Peyer's patch (tissue), 4 donors: ENCODE data around the gene LRRC25. TPM values are rescaled to one million over a fixed set of nuclear protein-coding genes. Genes with fewer than 3 reads are reported as not detected.

Source experiments
- DNase-seq, 3 donors: peaks; one replicate each; pipeline ENCODE4 v3.0.0-alpha.2; 2017 to 2019
- H3K27ac ChIP-seq, 4 donors: fragments of 200-600 bp; sonication (generic); one replicate each; pipeline ENCODE4 v1.5.1; 2016 to 2019
- H3K27me3 ChIP-seq, 2 donors: fragments of 200-600 bp; sonication (generic); one replicate each; pipeline ENCODE4 v1.5.1; 2019
- H3K36me3 ChIP-seq, 3 donors: fragments of 200-600 bp; sonication (generic); one replicate each; pipeline ENCODE4 v1.5.1; 2016 to 2019
- H3K4me1 ChIP-seq, 4 donors: fragments of 200-600 bp; sonication (generic); one replicate each; pipeline ENCODE4 v1.5.1; 2016 to 2019
- H3K4me3 ChIP-seq, 4 donors: fragments of 200-600 bp; sonication (generic); 1 replicate in 3 of 4; 2 replicates in 1 of 4; pipeline ENCODE4 v1.5.1; 2016 to 2019; ENCODE audit warnings: mild to moderate bottlenecking in 1 of 4
- H3K9me3 ChIP-seq, 4 donors: fragments of 200-600 bp; sonication (generic); one replicate each; pipeline ENCODE4 v1.5.1; 2016 to 2019; ENCODE audit warnings: mild to moderate bottlenecking in 1 of 4
- CTCF ChIP-seq, 6 experiments: fragments of 450-650 bp in 4 of 6; fragments of 200-600 bp in 2 of 6; sonication (generic) in 1 of 6; IDR thresholded peaks; one replicate each; pipeline ENCODE4 v1.5.1; 2017 to 2019; ENCODE audit warnings: antibody characterized with exemption in 6 of 6, mild to moderate bottlenecking in 3 of 6, moderate library complexity in 1 of 6
- POLR2A ChIP-seq, 2 donors: fragments of 450-650 bp; IDR thresholded peaks; one replicate each; pipeline ENCODE4 v1.5.1; 2017; ENCODE audit warnings: antibody characterized with exemption in 2 of 2, mild to moderate bottlenecking in 2 of 2, moderate library complexity in 2 of 2
- total RNA-seq, 4 donors: library from RNA; depleted of rRNA; stranded (reverse); fragments of >200 nt; gene quantifications; one replicate each; pipeline ENCODE4 v1.1.0, GENCODE V29; 2016

Gene LRRC25
- total RNA-seq, 4 donors from 2014 or later: 2.5 to 4.2 (median 3.6) TPM

GRCh38 chr19:18380843-18381242 lies 16.6 kb downstream of the LRRC25 start:
- Histone ChIP-seq H3K27me3 (no peaks in the 10 kb centered on the region), H3K27ac (peak overlapping the region in 3 of 4 donors; percentile 65 to 71 (median 71)), H3K4me1 (peaks cover 0 to 21% (median 7%) of the 10 kb centered on the region in 4 donors), H3K9me3 (no peaks in the 10 kb centered on the region), H3K4me3 (no peak overlapping the region), H3K36me3 (no peaks in the 10 kb centered on the region)
- TF ChIP-seq POLR2A (IDR thresholded peaks at IDR 0.05) (no peak), CTCF (IDR thresholded peaks at IDR 0.05) (no peak)
- DNase-seq: no peak

DNA sequence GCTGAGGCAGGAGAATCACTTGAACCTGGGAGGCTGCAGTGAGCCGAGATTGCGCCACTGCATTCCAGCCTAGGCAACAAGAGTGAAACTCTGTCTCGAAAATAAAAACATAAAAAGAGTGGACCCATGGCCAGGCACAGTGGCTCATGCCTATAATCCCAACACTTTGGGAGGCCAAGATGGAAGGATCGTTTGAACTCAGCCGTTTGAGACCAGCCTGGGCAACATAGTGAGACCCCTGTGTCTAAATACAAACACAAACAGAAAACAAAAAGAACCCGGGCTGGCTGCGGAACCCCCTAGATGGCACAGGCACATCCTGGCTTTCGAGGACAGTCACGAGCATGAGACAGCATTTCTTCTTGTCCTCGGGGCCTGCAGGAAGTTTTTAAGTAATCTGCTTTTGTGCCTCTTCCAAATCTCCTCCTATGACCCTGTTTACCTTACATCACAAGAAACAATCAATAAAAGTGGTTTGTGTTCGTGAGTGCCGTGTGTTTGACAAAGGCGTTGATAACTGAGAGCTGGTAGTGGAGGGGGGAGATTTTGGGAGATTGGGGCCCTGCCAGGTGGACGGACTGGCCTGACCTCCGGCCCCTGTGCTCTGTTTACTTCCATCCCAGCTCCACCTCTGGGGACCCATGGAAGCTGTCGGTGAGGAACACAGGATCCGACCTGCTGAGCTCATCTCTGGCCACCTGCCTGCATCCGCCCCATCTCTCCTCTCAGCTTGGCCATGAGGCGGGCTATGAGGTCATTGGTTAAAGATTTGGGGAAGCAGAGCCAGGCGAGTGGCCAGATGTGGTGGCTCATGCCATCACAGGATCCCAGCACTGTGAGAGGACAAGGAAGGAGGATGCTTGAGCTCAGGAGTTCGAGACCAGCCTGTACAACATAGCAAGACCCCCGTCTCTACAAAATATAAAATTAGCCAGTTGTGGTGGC lies 17.3 kb downstream of the LRRC25 start:
- H3K9me3 ChIP-seq: no peaks in the 10 kb centered on the region
- TF ChIP-seq CTCF (IDR thresholded peaks at IDR 0.05): no peak
- H3K27ac ChIP-seq: peak overlapping the region; percentile 62 to 71 (median 68)
- no peaks in the 10 kb centered on the region for H3K27me3 ChIP-seq
- H3K4me3 ChIP-seq: no peak overlapping the region
- peak; percentile 45 to 90 (median 77) for DNase-seq
- H3K36me3 ChIP-seq: no peaks in the 10 kb centered on the region
- peaks cover 0 to 27% (median 6%) of the 10 kb centered on the region in 4 donors for H3K4me1 ChIP-seq

GRCh38 chr19:18377026-18377425 lies 20.4 kb downstream of the LRRC25 start:
- no peak for TF ChIP-seq POLR2A (IDR thresholded peaks at IDR 0.05)
- TF ChIP-seq CTCF (IDR thresholded peaks at IDR 0.05): no peak
- H3K27me3 ChIP-seq: no peaks in the 10 kb centered on the region
- no peaks in the 10 kb centered on the region for H3K36me3 ChIP-seq
- H3K9me3 ChIP-seq: no peaks in the 10 kb centered on the region
- H3K4me1 ChIP-seq: peaks cover 7 to 52% (median 14%) of the 10 kb centered on the region in 4 donors
- H3K4me3 ChIP-seq: no peak overlapping the region
- H3K27ac ChIP-seq: peak overlapping the region in 2 of 4 donors; percentile 22 to 39
- DNase-seq: no peak

GRCh38 chr19:18373892-18374629 lies 23.4 kb downstream of the LRRC25 start:
- peaks cover 5 to 33% (median 10%) of the 10 kb centered on the region in 4 donors for H3K4me1 ChIP-seq
- no peaks in the 10 kb centered on the region for H3K36me3 ChIP-seq
- no peak overlapping the region for H3K4me3 ChIP-seq
- H3K9me3 ChIP-seq: no peaks in the 10 kb centered on the region
- peak overlapping the region; percentile 56 to 84 (median 70) for H3K27ac ChIP-seq
- no peaks in the 10 kb centered on the region for H3K27me3 ChIP-seq
- peak; percentile 76 to 93 (median 76) for DNase-seq
- TF ChIP-seq POLR2A (IDR thresholded peaks at IDR 0.05) (no peak), CTCF (IDR thresholded peaks at IDR 0.05) (no peak)

DNA sequence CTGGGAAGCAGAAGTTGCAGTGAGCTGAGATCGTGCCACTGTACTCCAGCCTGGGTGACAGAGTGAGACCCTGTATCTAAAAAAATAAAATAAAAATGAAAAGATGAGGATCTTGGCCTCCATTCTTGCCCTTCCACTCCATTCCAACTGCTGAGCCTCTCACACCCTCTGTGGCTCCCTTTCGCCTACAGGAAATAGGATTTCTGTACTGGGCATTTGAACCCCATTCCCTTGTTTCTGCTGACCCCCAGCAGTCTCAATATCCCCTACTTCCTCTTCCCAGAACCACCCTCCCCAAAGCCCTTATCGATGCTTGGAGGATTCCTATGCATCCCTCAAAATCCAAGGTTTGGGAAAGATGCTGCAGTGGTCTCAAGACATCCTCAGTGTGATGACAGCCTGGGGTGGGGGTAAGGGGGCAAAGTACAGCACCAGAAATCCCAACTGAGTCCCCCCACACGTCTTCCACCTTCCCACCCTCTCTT lies 24.0 kb downstream of the LRRC25 start:
- DNase-seq: no peak
- H3K4me1 ChIP-seq: peaks cover 5 to 33% (median 10%) of the 10 kb centered on the region in 4 donors

More for the DNA sequence above, 24.0 kb downstream of the LRRC25 start:
- no peak for TF ChIP-seq POLR2A (IDR thresholded peaks at IDR 0.05)
- TF ChIP-seq CTCF (IDR thresholded peaks at IDR 0.05): no peak
- Histone ChIP-seq H3K27ac (peak overlapping the region; percentile 56 to 84 (median 70)), H3K4me3 (no peak overlapping the region), H3K27me3 (no peaks in the 10 kb centered on the region), H3K36me3 (no peaks in the 10 kb centered on the region), H3K9me3 (no peaks in the 10 kb centered on the region)
